CD4-positive, alpha-beta T cell (primary cell): Measurements from ENCODE around the gene POU3F1. TPM values are rescaled to one million over a fixed set of nuclear protein-coding genes. Genes with fewer than 3 reads are reported as not detected.

Experiments used
- ATAC-seq: fragments of 200-7000 bp; cut with Tn5 transposase; one replicate; pipeline ENCODE4 v1.10.0; 2022; ENCODE audit warnings: mild to moderate bottlenecking; ENCODE audit not compliant: poor library complexity
- CTCF ChIA-PET: fragments of 350-600 bp; sonication (Branson Sonifier 250); formaldehyde crosslinking; loops from one replicate; lab custom pipeline; 2021; ENCODE audit warnings: antibody characterized with exemption, inconsistent platforms; lab: Charles Lee
- POLR2A ChIA-PET: fragments of 350-600 bp; sonication (Branson Sonifier 250); formaldehyde crosslinking; loops from one replicate; lab custom pipeline; 2021; ENCODE audit warnings: antibody characterized with exemption, inconsistent platforms; lab: Charles Lee
- DNase-seq, 14 experiments: peaks; one replicate each; pipeline ENCODE4 v3.0.0-alpha.2; 2013 to 2020; ENCODE audit warnings: mixed read lengths in 2 of 14
- H3K27ac ChIP-seq, 2 donors: one replicate each; pipeline versions ENCODE4 v1.5.1 to v1.7.0; 2013; ENCODE audit warnings: low read length in 2 of 2, low read depth in 1 of 2, mild to moderate bottlenecking in 1 of 2
- H3K27me3 ChIP-seq, 2 experiments: 1 replicate in 1 of 2; 2 replicates in 1 of 2; pipeline versions ENCODE4 v1.6.1 to v1.7.0; 2013; ENCODE audit warnings: low read length in 2 of 2, control low read depth in 1 of 2, mild to moderate bottlenecking in 1 of 2, moderate library complexity in 1 of 2; ENCODE audit not compliant: insufficient read depth in 2 of 2, control insufficient read depth in 1 of 2
- H3K36me3 ChIP-seq: one replicate; pipeline ENCODE4 v1.6.1; 2013; ENCODE audit warnings: low read length, control low read depth; ENCODE audit not compliant: insufficient read depth
- H3K4me1 ChIP-seq: one replicate; pipeline ENCODE4 v1.6.1; 2013; ENCODE audit warnings: low read length, control low read depth; ENCODE audit not compliant: insufficient read depth
- H3K4me3 ChIP-seq: one replicate; pipeline ENCODE4 v1.5.1; 2013; ENCODE audit warnings: mild to moderate bottlenecking, low read length, moderate library complexity
- H3K9me3 ChIP-seq, 2 experiments: 1 replicate in 1 of 2; 2 replicates in 1 of 2; pipeline versions ENCODE4 v1.6.1 to v1.7.0; 2013; ENCODE audit warnings: low read length in 2 of 2, mild to moderate bottlenecking in 2 of 2, control low read depth in 1 of 2, moderate library complexity in 1 of 2; ENCODE audit not compliant: control insufficient read depth in 1 of 2, insufficient read depth in 1 of 2
- H3K27ac Mint-ChIP-seq: one replicate; pipeline ENCODE4 v1.8.0; 2020; ENCODE audit warnings: mixed read lengths
- H3K27me3 Mint-ChIP-seq: one replicate; pipeline ENCODE4 v1.8.0; 2021; ENCODE audit warnings: mixed read lengths
- H3K36me3 Mint-ChIP-seq: one replicate; pipeline ENCODE4 v1.8.0; 2021; ENCODE audit warnings: low read depth, mixed read lengths
- H3K4me1 Mint-ChIP-seq: one replicate; pipeline ENCODE4 v1.8.0; 2021; ENCODE audit warnings: low read depth, mixed read lengths
- H3K4me3 Mint-ChIP-seq: one replicate; pipeline ENCODE4 v1.8.0; 2020; ENCODE audit warnings: mild to moderate bottlenecking, mixed read lengths
- H3K9me3 Mint-ChIP-seq: one replicate; pipeline ENCODE4 v1.8.0; 2020; ENCODE audit warnings: mixed read lengths
- CTCF ChIP-seq: fragments of 200-600 bp; IDR thresholded peaks from one replicate; pipeline ENCODE4 v1.8.0; 2022; ENCODE audit warnings: antibody characterized with exemption, mild to moderate bottlenecking
- intact Hi-C, 2 experiments: fragments of 100-400 bp; cut with DNase I in 1 of 2; cut with micrococcal nuclease in 1 of 2; formaldehyde crosslinking; loops; one replicate each; pipeline versions ENCODE4 v1.15.1 to v1.9.0; 2023 to 2025; cut with DNase I, micrococcal nuclease
- total RNA-seq, 174 experiments: library from RNA in 2 of 174; stranded (reverse) in 2 of 174; gene quantifications; one replicate each; pipeline ENCODE4 v1.2.3 and lab custom pipeline; 2021 to 2026

Gene POU3F1
- total RNA-seq, 2 experiments from 2014 or later, result 0.22 to 0.27 TPM

- ChIA-PET CTCF (no interaction called here), POLR2A (no interaction called here)
- Histone ChIP-seq H3K27me3 (no peaks in the 10 kb centered on the region), H3K9me3 (no peaks in the 10 kb centered on the region), H3K36me3 (peaks cover 75% of the 10 kb centered on the region), H3K4me3 (no peak overlapping the region), H3K27ac (no peak overlapping the region), H3K4me1 (peaks cover 7% of the 10 kb centered on the region)
- ATAC-seq (no peak), DNase-seq (no peak)
- no peaks in the 10 kb centered on the region for H3K9me3 Mint-ChIP-seq
- H3K27ac Mint-ChIP-seq, result no peak overlapping the region
- H3K27me3 Mint-ChIP-seq, result no peaks in the 10 kb centered on the region
- no peak for TF ChIP-seq CTCF
- intact Hi-C loops, result no loop called here
- peaks cover 74% of the 10 kb centered on the region for H3K36me3 Mint-ChIP-seq
- no peak overlapping the region for H3K4me3 Mint-ChIP-seq
- H3K4me1 Mint-ChIP-seq, result peaks cover 11% of the 10 kb centered on the region
Observed at GRCh38 chr1:38022810-38023209, 23.8 kb downstream of the POU3F1 start.

GRCh38 chr1:38021969-38022368 lies 24.6 kb downstream of the POU3F1 start:
- H3K9me3 Mint-ChIP-seq, result no peaks in the 10 kb centered on the region
- Histone ChIP-seq H3K36me3 (peaks cover 83% of the 10 kb centered on the region), H3K27me3 (no peaks in the 10 kb centered on the region), H3K4me1 (peaks cover 3% of the 10 kb centered on the region), H3K9me3 (no peaks in the 10 kb centered on the region), H3K27ac (no peak overlapping the region), H3K4me3 (no peak overlapping the region)
- no peak for TF ChIP-seq CTCF
- no peak for DNase-seq
- H3K27ac Mint-ChIP-seq, result no peak overlapping the region
- intact Hi-C loops, result no loop called here
- ChIA-PET CTCF (no interaction called here), POLR2A (no interaction called here)
- no peak for ATAC-seq
- no peaks in the 10 kb centered on the region for H3K27me3 Mint-ChIP-seq
- peaks cover 82% of the 10 kb centered on the region for H3K36me3 Mint-ChIP-seq
- H3K4me3 Mint-ChIP-seq, result no peak overlapping the region
- peaks cover 8% of the 10 kb centered on the region for H3K4me1 Mint-ChIP-seq

GRCh38 chr1:38020396-38020795 lies 26.2 kb downstream of the POU3F1 start:
- Mint-ChIP-seq H3K9me3 (no peaks in the 10 kb centered on the region), H3K27ac (no peak overlapping the region), H3K4me1 (peaks cover 10% of the 10 kb centered on the region), H3K36me3 (peaks cover 88% of the 10 kb centered on the region), H3K27me3 (no peaks in the 10 kb centered on the region), H3K4me3 (no peak overlapping the region)
- intact Hi-C loops, result no loop called here
- peaks cover 90% of the 10 kb centered on the region for H3K36me3 ChIP-seq
- DNase-seq, result no peak
- POLR2A ChIA-PET, result no interaction called here
- no peaks in the 10 kb centered on the region for H3K4me1 ChIP-seq
- no peaks in the 10 kb centered on the region for H3K9me3 ChIP-seq
- no peak for TF ChIP-seq CTCF
- H3K27ac ChIP-seq, result no peak overlapping the region
- H3K27me3 ChIP-seq, result no peaks in the 10 kb centered on the region
- H3K4me3 ChIP-seq, result no peak overlapping the region
- CTCF ChIA-PET, result interaction anchor here (1.1 kb wide), 1 partner anchor 30 kb away, joined by 4 read pairs; the partner anchor contains the start of gene SF3A3
- no peak for ATAC-seq
